ENCODE data around the gene NKIRAS2. TPM values are rescaled to one million over a fixed set of nuclear protein-coding genes. Genes with fewer than 3 reads are reported as not detected.

The NKIRAS2 gene
- total and polyA plus RNA-seq, 2 donors (not counting 3 experiments of a cell fraction or from before 2014, with no cell fraction given) = 57.3 to 87.6 TPM

DNA sequence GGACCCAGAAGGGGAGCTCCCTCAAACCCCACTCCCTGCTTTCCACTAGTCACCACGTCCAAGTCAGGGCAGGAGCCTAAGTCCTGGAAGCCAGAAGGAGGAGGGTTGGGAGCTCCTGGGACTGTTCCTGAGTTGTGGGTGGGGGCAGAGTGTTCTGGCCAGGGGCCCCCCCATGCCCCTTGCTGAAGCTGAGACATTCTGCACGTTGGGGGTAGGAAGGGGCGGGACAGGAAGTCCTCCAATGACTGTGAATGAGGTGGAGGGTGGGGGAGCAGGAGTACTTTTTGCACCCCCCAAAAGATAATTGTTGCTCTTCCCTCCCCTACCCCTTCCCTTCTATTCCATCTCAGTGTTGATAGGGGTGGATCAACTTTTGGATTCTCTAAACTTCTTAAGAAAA, 51.9 kb downstream of the NKIRAS2 start:
- TF ChIP-seq MYC (IDR thresholded peaks at IDR 0.05; ENCODE audit: low read depth, low read length) = no peak
- TF ChIP-seq EZH2 (IDR thresholded peaks at IDR 0.05; ENCODE audit: borderline replicate concordance, low read depth, low read length, severe bottlenecking) = no peak
- TF ChIP-seq FOS (IDR thresholded peaks at IDR 0.05; ENCODE audit: borderline replicate concordance, insufficient read depth, low read length) = no peak
- TF ChIP-seq GATA2 (IDR thresholded peaks at IDR 0.05; ENCODE audit: insufficient read depth, insufficient read length, low read depth, low read length) = no peak
- TF ChIP-seq, protein P1, sequence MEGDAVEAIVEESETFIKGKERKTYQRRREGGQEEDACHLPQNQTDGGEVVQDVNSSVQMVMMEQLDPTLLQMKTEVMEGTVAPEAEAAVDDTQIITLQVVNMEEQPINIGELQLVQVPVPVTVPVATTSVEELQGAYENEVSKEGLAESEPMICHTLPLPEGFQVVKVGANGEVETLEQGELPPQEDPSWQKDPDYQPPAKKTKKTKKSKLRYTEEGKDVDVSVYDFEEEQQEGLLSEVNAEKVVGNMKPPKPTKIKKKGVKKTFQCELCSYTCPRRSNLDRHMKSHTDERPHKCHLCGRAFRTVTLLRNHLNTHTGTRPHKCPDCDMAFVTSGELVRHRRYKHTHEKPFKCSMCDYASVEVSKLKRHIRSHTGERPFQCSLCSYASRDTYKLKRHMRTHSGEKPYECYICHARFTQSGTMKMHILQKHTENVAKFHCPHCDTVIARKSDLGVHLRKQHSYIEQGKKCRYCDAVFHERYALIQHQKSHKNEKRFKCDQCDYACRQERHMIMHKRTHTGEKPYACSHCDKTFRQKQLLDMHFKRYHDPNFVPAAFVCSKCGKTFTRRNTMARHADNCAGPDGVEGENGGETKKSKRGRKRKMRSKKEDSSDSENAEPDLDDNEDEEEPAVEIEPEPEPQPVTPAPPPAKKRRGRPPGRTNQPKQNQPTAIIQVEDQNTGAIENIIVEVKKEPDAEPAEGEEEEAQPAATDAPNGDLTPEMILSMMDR (IDR thresholded peaks at IDR 0.05; ENCODE audit: extremely low read depth in 1 of 2, insufficient read depth in 1 of 2, low read depth in 1 of 2, low read length in 2 of 2) = no peak
- no peak for TF ChIP-seq JUN (IDR thresholded peaks at IDR 0.05; ENCODE audit: borderline replicate concordance, insufficient read depth, insufficient read length, low read depth)
- no peak for TF ChIP-seq POLR2AphosphoS5 (IDR thresholded peaks at IDR 0.05; ENCODE audit: insufficient read depth, low read depth, low read length)
- TF ChIP-seq, protein P2, sequence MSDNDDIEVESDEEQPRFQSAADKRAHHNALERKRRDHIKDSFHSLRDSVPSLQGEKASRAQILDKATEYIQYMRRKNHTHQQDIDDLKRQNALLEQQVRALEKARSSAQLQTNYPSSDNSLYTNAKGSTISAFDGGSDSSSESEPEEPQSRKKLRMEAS (IDR thresholded peaks at IDR 0.05; ENCODE audit: insufficient read depth, insufficient read length) = no peak
- TF ChIP-seq POLR2A (IDR thresholded peaks at IDR 0.05; ENCODE audit: low read depth, low read length) = no peak
- no TSS peak for BruUV-seq (replicated peaks)
- H3K9me3 ChIP-seq (replicated peaks; ENCODE audit: control insufficient read depth, insufficient read depth, low read length) = no peaks in the 10 kb centered on the region
- H3K4me2 ChIP-seq (ENCODE audit: insufficient read depth, low read length) = no peak overlapping the region
- H4K20me1 ChIP-seq (replicated peaks; ENCODE audit: control insufficient read depth, extremely low read depth, insufficient read depth, low read length) = no peaks in the 10 kb centered on the region
- dilution Hi-C loops (cut with MboI; ENCODE audit: extremely low pct_ligation_motif_present, low sequenced_read_pairs) = no loop called here
- no peak overlapping the region for H3K27ac ChIP-seq (ENCODE audit: insufficient read depth, low read depth, low read length)
- peaks cover 0 to 12% of the 10 kb centered on the region in 2 experiments for H3K27me3 ChIP-seq (ENCODE audit: control insufficient read depth in 2 of 2, insufficient read depth in 2 of 2, low read length in 2 of 2)
- intact Hi-C loops (cut with micrococcal nuclease) = no loop called here
- H3K79me2 ChIP-seq (ENCODE audit: control insufficient read depth, insufficient read depth, low read length) = no peaks in the 10 kb centered on the region
- ChIA-PET CTCF (interaction anchor here (1.0 to 2.1 kb wide), 8 partner anchors 8 to 110 kb away, joined by 3 to 11 read pairs (median 4); partner anchors contain the start of genes DHX58 and KCNH4), POLR2A (no interaction called here)
- DNase-seq (ENCODE audit: low read depth, low spot score) (no peak), FAIRE-seq (no peak)
- H2AFZ ChIP-seq (ENCODE audit: low read depth, low read length) = no peak overlapping the region
- no peaks in the 10 kb centered on the region for H3K9me1 ChIP-seq (replicated peaks; ENCODE audit: control insufficient read depth, extremely low read depth, insufficient read depth, low read length)
- no peaks in the 10 kb centered on the region for H3K36me3 ChIP-seq (ENCODE audit: control insufficient read depth in 2 of 2, extremely low read depth in 1 of 2, insufficient read depth in 2 of 2, low read length in 2 of 2)
- no peak overlapping the region for H3K9ac ChIP-seq (replicated peaks; ENCODE audit: extremely low read depth, insufficient read depth, low read length)
- peaks cover 3% of the 10 kb centered on the region for H3K4me1 ChIP-seq (ENCODE audit: control insufficient read depth, extremely low read depth, insufficient read depth, low read length)
- no peak overlapping the region for H3K4me3 ChIP-seq (replicated peaks in 1 of 3; ENCODE audit: insufficient read depth in 1 of 3, low read depth in 1 of 3, low read length in 3 of 3)
